Kidney epithelial cell (primary cell): ENCODE results near the gene TOLLIP. TPM values are rescaled to one million over a fixed set of nuclear protein-coding genes. Genes with fewer than 3 reads are reported as not detected.
"Not testable (repeated sequence)": the region's sequence is repeated elsewhere in the genome, so short reads cannot be mapped to it uniquely, and the experiment has no call there.

ENCODE experiments used
- DNase-seq: peaks from one replicate; pipeline ENCODE4 v3.0.0-alpha.2; 2010; ENCODE audit warnings: low read depth
- H3K27me3 ChIP-seq: 2 replicates; pipeline ENCODE4 v1.6.0; 2011; ENCODE audit warnings: low read length; ENCODE audit not compliant: control insufficient read depth, insufficient read depth
- H3K36me3 ChIP-seq: 2 replicates; pipeline ENCODE4 v1.5.1; 2011; ENCODE audit warnings: low read length; ENCODE audit not compliant: control insufficient read depth, insufficient read depth
- H3K4me3 ChIP-seq: 2 replicates; pipeline ENCODE4 v1.5.1; 2011; ENCODE audit warnings: low read depth, mild to moderate bottlenecking, control low read depth, low read length
- total RNA-seq: library from RNA; depleted of rRNA; stranded (reverse); fragments of >200 nt; gene quantifications from 2 replicates; pipeline ENCODE4 v1.2.3, GENCODE V29; 2015
- TF ChIP-seq, protein P1 (sequence below): IDR thresholded peaks from 2 replicates; pipeline ENCODE4 v1.5.1; 2011; ENCODE audit warnings: mild to moderate bottlenecking, moderate library complexity, low read length, control low read depth, inconsistent platforms; ENCODE audit not compliant: insufficient read depth, poor library complexity, severe bottlenecking

Gene TOLLIP
- total RNA-seq, 1 donor from 2014 or later = 55.3 TPM

DNA sequence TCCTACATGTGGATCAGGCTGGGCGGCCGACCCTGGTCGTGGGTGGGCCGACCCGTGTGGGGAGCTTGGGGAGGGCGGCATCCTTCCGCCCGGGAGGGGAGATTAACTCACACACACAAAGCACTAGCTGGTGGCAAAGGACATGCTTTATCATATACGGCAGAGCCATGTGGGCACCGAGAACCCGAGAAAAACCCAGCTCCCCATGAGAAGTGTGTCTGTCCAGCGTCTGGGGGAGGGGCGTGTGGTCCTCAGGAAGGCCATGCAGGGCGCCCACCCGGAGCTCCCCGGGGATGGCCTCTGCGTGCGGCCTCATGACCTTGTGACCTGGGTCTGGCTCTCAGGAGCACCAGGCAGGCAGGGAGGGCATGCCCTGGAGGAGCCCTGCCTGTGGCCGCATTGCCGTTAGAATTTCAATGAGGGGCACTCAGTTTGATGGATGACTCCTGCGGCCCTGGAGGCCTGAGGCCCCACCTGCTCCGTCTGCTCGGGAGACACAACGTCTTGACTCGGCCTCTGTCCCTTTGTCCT is 39.4 kb upstream of the TOLLIP start:
- DNase-seq = no peak
- H3K36me3 ChIP-seq = no peaks in the 10 kb centered on the region
- no peak overlapping the region for H3K4me3 ChIP-seq
- TF ChIP-seq, protein P1, sequence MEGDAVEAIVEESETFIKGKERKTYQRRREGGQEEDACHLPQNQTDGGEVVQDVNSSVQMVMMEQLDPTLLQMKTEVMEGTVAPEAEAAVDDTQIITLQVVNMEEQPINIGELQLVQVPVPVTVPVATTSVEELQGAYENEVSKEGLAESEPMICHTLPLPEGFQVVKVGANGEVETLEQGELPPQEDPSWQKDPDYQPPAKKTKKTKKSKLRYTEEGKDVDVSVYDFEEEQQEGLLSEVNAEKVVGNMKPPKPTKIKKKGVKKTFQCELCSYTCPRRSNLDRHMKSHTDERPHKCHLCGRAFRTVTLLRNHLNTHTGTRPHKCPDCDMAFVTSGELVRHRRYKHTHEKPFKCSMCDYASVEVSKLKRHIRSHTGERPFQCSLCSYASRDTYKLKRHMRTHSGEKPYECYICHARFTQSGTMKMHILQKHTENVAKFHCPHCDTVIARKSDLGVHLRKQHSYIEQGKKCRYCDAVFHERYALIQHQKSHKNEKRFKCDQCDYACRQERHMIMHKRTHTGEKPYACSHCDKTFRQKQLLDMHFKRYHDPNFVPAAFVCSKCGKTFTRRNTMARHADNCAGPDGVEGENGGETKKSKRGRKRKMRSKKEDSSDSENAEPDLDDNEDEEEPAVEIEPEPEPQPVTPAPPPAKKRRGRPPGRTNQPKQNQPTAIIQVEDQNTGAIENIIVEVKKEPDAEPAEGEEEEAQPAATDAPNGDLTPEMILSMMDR = no peak
- peaks cover 25% of the 10 kb centered on the region for H3K27me3 ChIP-seq

DNA sequence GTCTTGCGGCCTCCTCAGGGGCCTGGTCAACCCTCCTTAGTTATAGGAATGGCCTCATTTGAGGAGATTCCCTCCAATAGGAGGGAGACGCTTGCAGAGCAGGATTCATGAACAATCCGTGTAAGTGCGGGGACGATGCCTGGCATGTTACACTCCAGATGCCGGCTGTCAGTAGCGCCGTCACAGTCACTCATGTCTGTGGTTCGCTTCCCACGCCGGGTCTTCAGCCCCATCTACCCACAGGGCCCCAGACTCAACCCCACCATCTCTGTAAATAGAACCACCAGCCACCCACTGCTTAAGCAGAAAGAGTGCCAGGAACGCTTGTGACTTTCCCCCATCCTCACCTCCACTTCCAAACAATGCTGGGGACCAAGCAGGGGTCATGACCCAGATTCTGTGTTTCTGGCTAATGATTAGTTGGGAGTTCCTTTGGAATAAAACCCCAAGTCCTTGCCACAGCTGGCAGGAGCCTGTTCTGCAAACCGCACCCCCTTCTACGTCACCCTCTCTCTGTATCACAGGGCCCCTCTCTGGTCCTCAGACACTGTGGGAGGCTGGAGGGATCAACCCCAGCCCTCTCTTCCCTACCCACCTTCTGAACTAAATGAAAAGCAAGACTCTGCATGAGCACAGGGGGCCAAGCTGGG is 38.8 kb upstream of the TOLLIP start:
- TF ChIP-seq, protein P1 = no peak

DNA sequence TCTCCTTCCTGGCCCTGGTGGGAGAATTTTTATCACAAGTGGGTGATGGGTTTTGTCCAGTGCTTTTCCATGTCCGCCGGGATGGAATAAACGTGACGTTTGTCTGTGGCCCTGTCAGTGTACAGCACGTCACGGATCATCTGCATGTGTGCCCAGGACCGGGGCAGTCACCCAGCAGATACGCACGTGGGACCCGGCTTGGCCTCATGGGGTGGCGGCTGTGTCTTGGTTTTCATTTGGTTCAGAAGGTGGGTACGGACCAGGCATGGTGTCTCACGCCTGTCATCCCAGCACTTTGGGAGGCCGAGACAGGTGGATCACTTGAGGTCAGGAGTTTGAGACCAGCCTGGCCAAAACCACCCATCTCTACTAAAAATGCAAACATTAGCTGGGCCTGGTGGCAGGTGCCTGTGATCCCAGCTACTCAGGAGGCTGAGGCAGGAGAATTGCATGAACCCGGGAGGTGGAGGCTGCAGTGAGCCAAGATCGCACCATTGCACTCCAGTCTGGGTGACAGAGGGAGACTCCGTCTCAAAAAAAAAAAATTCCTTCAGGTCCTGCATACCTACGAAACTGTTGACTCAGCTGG is 38.1 kb upstream of the TOLLIP start:
- not testable (repeated sequence) for H3K4me3 ChIP-seq, H3K36me3 ChIP-seq, DNase-seq
- H3K27me3 ChIP-seq = peaks cover 23% of the 10 kb centered on the region

More for the DNA sequence above, 38.8 kb upstream of the TOLLIP start:
- no peaks in the 10 kb centered on the region for H3K36me3 ChIP-seq
- H3K4me3 ChIP-seq = no peak overlapping the region
- peaks cover 23% of the 10 kb centered on the region for H3K27me3 ChIP-seq
- no peak for DNase-seq

DNA sequence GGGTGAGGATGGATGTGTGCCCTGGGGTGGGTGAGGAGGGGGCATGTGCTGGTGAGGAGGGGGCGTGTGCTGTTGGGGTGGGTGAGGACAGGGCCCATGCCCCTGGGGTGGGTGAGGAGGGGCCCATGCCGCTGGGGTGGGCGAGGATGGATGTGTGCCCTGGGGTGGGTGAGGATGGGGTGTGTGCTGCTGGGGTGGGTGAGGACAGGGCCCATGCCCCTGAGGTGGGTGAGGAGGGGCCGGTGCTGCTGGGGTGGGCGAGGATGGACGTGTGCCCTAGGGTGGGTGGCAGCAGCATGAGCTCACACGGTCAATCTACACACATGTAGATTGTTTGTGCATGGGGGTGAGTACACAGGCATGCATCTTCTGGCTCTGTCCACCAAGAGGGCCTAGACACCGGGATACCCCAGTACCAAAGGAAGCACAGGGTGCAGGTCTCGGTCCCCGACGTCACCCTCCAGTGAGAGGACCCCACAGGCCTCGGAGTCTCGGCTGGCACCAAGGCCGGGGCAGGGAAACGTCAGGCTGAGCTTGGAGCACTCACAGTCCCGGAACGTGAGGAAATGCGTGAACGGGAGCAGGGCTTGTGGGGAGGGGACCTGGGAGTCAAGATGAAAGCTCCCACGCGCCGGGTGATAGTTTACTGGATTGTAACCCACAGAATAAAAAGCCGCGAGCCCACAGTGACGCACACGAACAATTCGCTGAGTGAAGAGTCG is 37.4 kb upstream of the TOLLIP start:
- TF ChIP-seq, protein P1 = no peak
- Histone ChIP-seq H3K27me3 (peaks cover 23% of the 10 kb centered on the region), H3K36me3 (no peaks in the 10 kb centered on the region), H3K4me3 (no peak overlapping the region)
- DNase-seq = no peak

DNA sequence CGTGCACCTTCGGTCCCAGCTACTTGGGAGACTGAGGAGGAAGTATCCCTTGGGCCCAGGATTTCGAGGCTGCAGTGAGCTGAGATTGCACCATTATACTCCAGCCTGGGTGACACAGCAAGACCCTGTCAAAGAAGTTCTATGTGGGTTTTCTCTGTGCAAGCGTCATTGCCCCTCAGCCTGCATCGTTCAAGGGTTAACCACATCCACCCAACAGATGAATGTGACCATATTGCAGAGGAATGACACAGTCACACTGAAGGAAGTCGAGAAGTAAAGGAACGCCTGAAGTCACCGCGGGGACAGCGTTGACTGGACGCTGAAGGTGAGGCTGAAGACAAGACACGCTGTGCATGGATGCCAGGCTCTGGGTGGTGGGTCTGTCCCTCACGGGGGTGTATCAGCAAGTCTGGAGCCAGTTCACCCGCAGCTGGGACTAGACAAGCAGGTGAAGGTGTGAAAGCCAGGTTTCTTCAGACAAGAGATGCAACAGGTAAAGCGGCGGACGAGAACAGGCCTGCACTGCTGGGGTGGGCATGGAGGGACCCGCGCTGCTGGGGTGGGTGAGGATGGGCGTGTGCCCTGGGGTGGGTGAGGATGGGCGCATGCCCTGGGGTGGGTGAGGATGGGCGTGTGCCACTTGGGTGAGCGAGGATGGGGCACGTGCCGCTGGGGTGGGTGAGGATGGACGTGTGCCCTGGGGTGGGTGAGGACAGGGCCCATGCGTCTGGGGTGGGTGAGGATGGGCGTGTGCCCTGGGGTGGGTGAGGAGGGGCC is 36.5 kb upstream of the TOLLIP start:
- H3K27me3 ChIP-seq = peaks cover 23% of the 10 kb centered on the region
- DNase-seq = no peak
- TF ChIP-seq, protein P1 = no peak
- H3K4me3 ChIP-seq = no peak overlapping the region
- no peaks in the 10 kb centered on the region for H3K36me3 ChIP-seq
